ENCODE data around the gene SLC46A2. TPM values are rescaled to one million over a fixed set of nuclear protein-coding genes. Genes with fewer than 3 reads are reported as not detected.

The SLC46A2 gene
- total RNA-seq, 1 donor from 2014 or later, result not detected

DNA sequence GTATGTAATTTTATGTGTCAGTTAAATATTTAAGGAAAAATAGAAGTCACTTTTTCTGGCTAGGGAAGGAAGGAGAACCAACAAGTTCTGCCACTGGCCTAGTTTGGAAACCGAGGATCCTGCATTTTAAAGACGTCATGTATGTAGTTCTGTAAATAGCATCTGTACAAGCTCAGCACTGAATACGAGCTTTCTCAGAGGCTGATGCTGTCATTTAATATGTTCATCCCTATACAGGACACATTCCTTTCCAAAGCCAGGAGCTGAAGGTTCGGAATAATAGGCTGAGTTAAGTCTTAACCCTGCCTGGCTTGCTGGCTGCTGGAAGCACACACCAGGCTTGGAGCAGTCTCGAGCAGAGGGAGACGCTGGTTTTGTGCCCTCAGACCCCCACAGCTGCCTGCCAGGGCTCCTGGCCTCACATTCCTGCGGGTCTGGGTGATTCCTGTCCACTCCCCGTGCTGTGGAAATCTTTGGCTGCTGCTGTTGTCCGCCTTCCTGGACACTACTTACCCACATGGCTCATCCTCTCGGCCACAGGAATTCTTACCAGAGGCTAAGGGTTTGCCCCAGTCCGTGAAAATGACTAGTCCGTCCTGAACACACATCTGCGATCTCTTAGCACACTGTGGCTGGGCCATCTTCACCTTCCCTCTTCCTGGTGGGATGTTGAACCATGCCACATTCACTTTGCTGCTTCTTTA, 36.6 kb downstream of the SLC46A2 start:
- Mint-ChIP-seq H3K9me3 (no peaks in the 10 kb centered on the region), H3K4me3 (no peak overlapping the region), H3K27me3 (ENCODE audit: low read depth) (no peaks in the 10 kb centered on the region), H3K4me1 (peaks cover 3% of the 10 kb centered on the region), H3K27ac (no peak overlapping the region), H3K36me3 (peaks cover 12% of the 10 kb centered on the region)
- no peak for DNase-seq (ENCODE audit: low spot score in 2 of 2, unreplicated experiment in 2 of 2)
- TF ChIP-seq, protein P1, sequence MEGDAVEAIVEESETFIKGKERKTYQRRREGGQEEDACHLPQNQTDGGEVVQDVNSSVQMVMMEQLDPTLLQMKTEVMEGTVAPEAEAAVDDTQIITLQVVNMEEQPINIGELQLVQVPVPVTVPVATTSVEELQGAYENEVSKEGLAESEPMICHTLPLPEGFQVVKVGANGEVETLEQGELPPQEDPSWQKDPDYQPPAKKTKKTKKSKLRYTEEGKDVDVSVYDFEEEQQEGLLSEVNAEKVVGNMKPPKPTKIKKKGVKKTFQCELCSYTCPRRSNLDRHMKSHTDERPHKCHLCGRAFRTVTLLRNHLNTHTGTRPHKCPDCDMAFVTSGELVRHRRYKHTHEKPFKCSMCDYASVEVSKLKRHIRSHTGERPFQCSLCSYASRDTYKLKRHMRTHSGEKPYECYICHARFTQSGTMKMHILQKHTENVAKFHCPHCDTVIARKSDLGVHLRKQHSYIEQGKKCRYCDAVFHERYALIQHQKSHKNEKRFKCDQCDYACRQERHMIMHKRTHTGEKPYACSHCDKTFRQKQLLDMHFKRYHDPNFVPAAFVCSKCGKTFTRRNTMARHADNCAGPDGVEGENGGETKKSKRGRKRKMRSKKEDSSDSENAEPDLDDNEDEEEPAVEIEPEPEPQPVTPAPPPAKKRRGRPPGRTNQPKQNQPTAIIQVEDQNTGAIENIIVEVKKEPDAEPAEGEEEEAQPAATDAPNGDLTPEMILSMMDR (IDR thresholded peaks at IDR 0.05; ENCODE audit: unreplicated experiment), result no peak

DNA sequence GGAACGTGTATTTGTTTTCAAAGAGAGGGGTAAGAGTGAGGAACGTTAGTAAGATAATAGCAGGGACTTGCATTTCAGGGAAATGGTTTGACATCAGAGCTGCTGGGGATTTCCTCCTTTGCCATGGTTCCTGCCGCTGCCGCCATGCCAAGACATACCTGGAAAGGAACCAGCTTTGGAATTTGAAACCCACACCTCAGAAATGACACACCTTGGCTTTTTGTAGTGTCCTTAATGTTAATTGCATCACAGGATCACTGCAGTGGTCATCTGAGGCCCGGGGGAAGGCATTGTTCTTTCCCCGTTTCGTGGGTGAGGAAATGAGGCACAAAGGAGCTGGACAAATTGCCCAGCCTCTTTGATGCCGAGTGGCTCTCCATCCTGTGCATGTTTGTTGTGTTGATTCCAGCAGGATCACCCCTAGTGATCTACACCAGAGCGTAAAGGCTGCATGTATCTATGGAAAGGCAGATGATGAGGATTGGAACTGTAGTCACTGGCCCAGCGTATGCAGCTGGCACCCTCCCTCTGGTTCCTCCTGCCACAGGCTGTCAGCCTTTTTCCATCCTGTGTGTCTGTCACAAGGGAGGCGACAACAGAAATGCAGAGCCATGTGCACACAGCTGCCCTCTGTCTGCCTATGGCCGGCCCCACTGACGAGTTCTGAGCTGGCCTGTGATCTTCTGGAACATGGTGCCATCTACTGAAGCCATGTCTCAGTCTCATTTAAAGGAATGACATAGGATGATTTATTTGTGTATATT, 37.8 kb downstream of the SLC46A2 start:
- no peak overlapping the region for H3K27ac Mint-ChIP-seq
- no peak for DNase-seq (ENCODE audit: low spot score in 2 of 2, unreplicated experiment in 2 of 2)
- peaks cover 3% of the 10 kb centered on the region for H3K4me1 Mint-ChIP-seq
- peaks cover 12% of the 10 kb centered on the region for H3K36me3 Mint-ChIP-seq
- TF ChIP-seq, protein P1 (IDR thresholded peaks at IDR 0.05; ENCODE audit: unreplicated experiment), result no peak
- H3K27me3 Mint-ChIP-seq (ENCODE audit: low read depth), result no peaks in the 10 kb centered on the region
- H3K4me3 Mint-ChIP-seq, result no peak overlapping the region
- no peaks in the 10 kb centered on the region for H3K9me3 Mint-ChIP-seq

DNA sequence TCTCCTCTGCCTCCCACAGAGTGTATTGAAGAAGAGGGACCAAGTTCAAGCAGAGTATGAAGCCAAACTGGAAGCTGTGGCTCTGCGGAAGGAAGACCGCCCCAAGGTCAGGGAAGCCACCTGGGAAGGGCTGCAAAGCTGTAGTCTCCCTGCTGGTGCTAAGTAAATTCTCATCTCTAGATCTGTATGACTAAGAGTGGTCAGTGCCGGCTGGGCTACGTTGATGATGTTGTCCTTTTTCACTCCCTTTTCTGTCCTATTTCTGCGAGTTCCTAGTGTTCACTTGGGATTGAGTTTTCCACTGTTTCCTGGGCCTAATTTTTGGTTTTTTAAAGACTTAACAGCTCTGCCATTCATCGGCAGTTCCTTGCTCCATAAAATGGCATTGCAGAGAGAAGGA, 39.8 kb downstream of the SLC46A2 start:
- no peak for DNase-seq (ENCODE audit: low spot score in 2 of 2, unreplicated experiment in 2 of 2)
- Mint-ChIP-seq H3K27me3 (ENCODE audit: low read depth) (no peaks in the 10 kb centered on the region), H3K4me3 (no peak overlapping the region), H3K9me3 (no peaks in the 10 kb centered on the region), H3K27ac (no peak overlapping the region), H3K36me3 (peaks cover 12% of the 10 kb centered on the region), H3K4me1 (peaks cover 3% of the 10 kb centered on the region)
- TF ChIP-seq, protein P1 (IDR thresholded peaks at IDR 0.05; ENCODE audit: unreplicated experiment), result no peak

DNA sequence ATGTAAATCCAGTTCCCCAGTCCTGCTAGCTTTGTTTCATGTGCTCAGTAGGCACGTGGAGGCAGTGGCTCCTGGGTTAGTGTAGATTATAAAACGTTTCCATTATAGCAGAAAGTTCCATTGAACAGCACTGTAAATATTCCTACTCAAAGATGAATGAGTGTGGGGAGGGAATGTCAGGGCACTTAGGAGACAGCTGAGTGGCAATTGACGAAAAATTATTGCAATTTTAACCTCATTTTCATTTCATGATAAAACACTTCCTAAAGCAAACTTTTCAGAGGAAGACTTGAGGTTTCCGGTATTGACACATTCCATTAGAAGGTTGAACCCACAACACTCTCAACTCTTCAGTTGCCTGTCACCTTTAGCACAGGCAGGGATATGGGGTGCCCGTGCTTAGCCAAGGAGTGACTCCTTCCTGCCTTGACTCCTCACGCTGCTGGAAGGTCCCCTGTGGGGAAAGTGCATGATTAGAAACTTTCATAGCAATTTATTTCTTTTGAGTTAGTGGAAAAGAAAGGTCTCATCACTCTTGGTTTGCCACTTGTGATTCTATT, 41.2 kb downstream of the SLC46A2 start:
- Mint-ChIP-seq H3K4me1 (peaks cover 8% of the 10 kb centered on the region), H3K27me3 (ENCODE audit: low read depth) (no peaks in the 10 kb centered on the region), H3K36me3 (peaks cover 12% of the 10 kb centered on the region), H3K4me3 (no peak overlapping the region), H3K9me3 (no peaks in the 10 kb centered on the region), H3K27ac (no peak overlapping the region)
- DNase-seq (ENCODE audit: low spot score in 2 of 2, unreplicated experiment in 2 of 2), result no peak
- TF ChIP-seq, protein P1 (IDR thresholded peaks at IDR 0.05; ENCODE audit: unreplicated experiment), result no peak

DNA sequence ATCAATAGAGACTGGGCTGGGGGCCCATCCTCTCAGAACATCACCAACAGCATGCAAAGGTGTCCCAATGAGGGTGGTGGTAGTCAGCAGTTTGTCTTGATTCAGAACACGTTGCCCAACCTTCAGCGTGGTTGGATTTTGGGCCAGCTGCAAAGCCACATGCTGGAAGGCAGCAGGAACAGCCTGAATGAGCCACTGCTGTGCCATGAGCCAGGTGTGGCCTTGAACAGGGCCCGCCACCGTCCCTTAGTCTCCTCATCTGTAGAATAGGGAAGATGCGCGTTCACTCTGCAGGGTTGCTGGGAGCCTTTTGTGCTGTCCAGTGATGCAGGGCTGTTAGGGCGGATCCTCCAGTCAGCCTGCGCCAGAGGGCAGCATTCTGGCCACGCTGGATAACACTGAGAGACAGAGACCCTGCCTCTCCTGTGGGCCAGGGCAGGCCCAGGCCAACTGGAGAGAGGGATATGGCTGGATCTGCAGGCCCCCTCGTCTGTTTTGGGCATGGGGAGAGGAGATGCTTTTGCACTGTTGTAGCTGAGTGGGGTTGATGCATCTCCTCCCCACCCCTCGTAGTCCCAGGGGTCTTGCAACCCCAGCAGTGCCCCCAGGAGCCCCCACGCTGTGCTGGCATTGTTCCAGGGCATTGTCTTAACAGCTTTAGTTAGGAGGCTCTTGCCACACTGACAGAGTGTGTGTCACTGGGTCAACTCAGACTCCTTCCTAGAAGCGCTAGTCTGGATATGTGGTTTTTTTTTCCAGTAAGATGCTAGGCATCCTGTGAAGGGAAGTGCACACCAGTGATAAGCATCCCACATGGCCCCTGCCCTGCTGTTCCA, 42.1 kb downstream of the SLC46A2 start:
- TF ChIP-seq, protein P1 (IDR thresholded peaks at IDR 0.05; ENCODE audit: unreplicated experiment), result no peak
- Mint-ChIP-seq H3K4me1 (peaks cover 8% of the 10 kb centered on the region), H3K27me3 (ENCODE audit: low read depth) (no peaks in the 10 kb centered on the region), H3K4me3 (no peak overlapping the region), H3K9me3 (no peaks in the 10 kb centered on the region), H3K27ac (no peak overlapping the region), H3K36me3 (peaks cover 9% of the 10 kb centered on the region)
- DNase-seq (ENCODE audit: low spot score in 2 of 2, unreplicated experiment in 2 of 2), result no peak
